GM19240 (cell line): ENCODE results near the gene PPM1H.
"Not testable (repeated sequence)": the region's sequence is repeated elsewhere in the genome, so short reads cannot be mapped to it uniquely, and the experiment has no call there.

Source experiments
- DNase-seq: peaks from one replicate; pipeline ENCODE4 v3.0.0; 2011; ENCODE audit warnings: low spot score; ENCODE audit not compliant: insufficient read length

The PPM1H gene

GRCh38 chr12:62934799-62935674 lies at the start of gene PPM1H:
PPM1H (minus strand) TSS chr12:62935150; CDS start chr12:62934736, 414 bp downstream.
- peak; percentile 18 for DNase-seq

- no peak for DNase-seq
Measured at GRCh38 chr12:62983594-62983993, 48.6 kb upstream of the PPM1H start.

GRCh38 chr12:62978768-62979167 lies 43.8 kb upstream of the PPM1H start:
- DNase-seq, result no peak

GRCh38 chr12:62977883-62978282 lies 42.9 kb upstream of the PPM1H start:
- DNase-seq, result no peak

- DNase-seq, result no peak
Measured at GRCh38 chr12:62977418-62977817, 42.5 kb upstream of the PPM1H start.

- no peak for DNase-seq
Measured at GRCh38 chr12:62976110-62976662, 41.2 kb upstream of the PPM1H start.

- DNase-seq, result no peak
Measured at GRCh38 chr12:62971769-62972525, 37.0 kb upstream of the PPM1H start.

GRCh38 chr12:62969695-62970094 lies 34.7 kb upstream of the PPM1H start:
- no peak for DNase-seq

GRCh38 chr12:62967701-62968100 lies 32.8 kb upstream of the PPM1H start:
- DNase-seq, result no peak

- DNase-seq, result no peak
Measured at GRCh38 chr12:62966990-62967506, 32.1 kb upstream of the PPM1H start.

- not testable (repeated sequence) for DNase-seq
Measured at GRCh38 chr12:62966446-62966989, 31.6 kb upstream of the PPM1H start.

GRCh38 chr12:62965700-62966099 lies 30.8 kb upstream of the PPM1H start:
- not testable (repeated sequence) for DNase-seq

GRCh38 chr12:62965242-62965641 lies 30.3 kb upstream of the PPM1H start:
- not testable (repeated sequence) for DNase-seq

- DNase-seq, result no peak
Measured at GRCh38 chr12:62963486-62964041, 28.6 kb upstream of the PPM1H start.

- no peak for DNase-seq
Measured at GRCh38 chr12:62960324-62960723, 25.4 kb upstream of the PPM1H start.

GRCh38 chr12:62959745-62960144 lies 24.8 kb upstream of the PPM1H start:
- DNase-seq, result no peak

- DNase-seq, result no peak
Measured at GRCh38 chr12:62957233-62957953, 22.4 kb upstream of the PPM1H start.

- no peak for DNase-seq
Measured at GRCh38 chr12:62955678-62956077, 20.7 kb upstream of the PPM1H start.

GRCh38 chr12:62950317-62950716 lies 15.4 kb upstream of the PPM1H start:
- DNase-seq, result no peak

- no peak for DNase-seq
Measured at GRCh38 chr12:62948123-62948522, 13.2 kb upstream of the PPM1H start.

- no peak for DNase-seq
Measured at GRCh38 chr12:62947364-62947763, 12.4 kb upstream of the PPM1H start.
